Mucosa of descending colon (tissue), 3 donors: ENCODE data around the gene PCNA. TPM values are rescaled to one million over a fixed set of nuclear protein-coding genes. Genes with fewer than 3 reads are reported as not detected.

Experiments
- ATAC-seq: fragments of 200-7000 bp; cut with Tn5 transposase; one replicate; pipeline ENCODE4 v1.9.1; 2020; ENCODE audit warnings: mild to moderate bottlenecking, moderate library complexity
- DNase-seq, 3 donors: peaks; one replicate each; pipeline ENCODE4 v3.0.0-alpha.2; 2020
- H3K36me3 ChIP-seq: fragments of 200-600 bp; one replicate; pipeline ENCODE4 v1.8.0; 2021; ENCODE audit warnings: low read depth, mild to moderate bottlenecking
- H3K4me1 ChIP-seq: fragments of 200-600 bp; one replicate; pipeline ENCODE4 v1.8.0; 2021; ENCODE audit warnings: low read depth, mild to moderate bottlenecking
- H3K4me3 ChIP-seq: fragments of 200-600 bp; one replicate; pipeline ENCODE4 v1.8.0; 2021; ENCODE audit warnings: mild to moderate bottlenecking
- H3K9me3 ChIP-seq: fragments of 200-600 bp; one replicate; pipeline ENCODE4 v1.8.0; 2021; ENCODE audit warnings: mild to moderate bottlenecking
- intact Hi-C, 2 donors: fragments of 100-400 bp; cut with DNase I in 1 of 2; cut with micrococcal nuclease in 1 of 2; formaldehyde crosslinking; loops; one replicate each; pipeline versions ENCODE4 v1.11.0 to v1.11.1; 2022; cut with DNase I, micrococcal nuclease
- total RNA-seq, 3 donors: library from RNA; stranded (reverse); fragmentation: NEBNext Ultra II Directional in 2 of 3; extraction: Animal tissue kit (Norgen Biotek cat#: 25700) in 2 of 3; gene quantifications; one replicate each; pipeline versions ENCODE4 v1.2.1 to v1.2.4, GENCODE V29; 2021 to 2023
- TF ChIP-seq, protein P1 (sequence below): fragments of 200-600 bp; IDR thresholded peaks from one replicate; pipeline ENCODE4 v1.8.0; 2022; ENCODE audit warnings: antibody characterized with exemption, mild to moderate bottlenecking
- donor health status: DM: no; HTN: no; CAD: no; lungs with moderate emphysema.
- donor health status: DM: no; HTN: no; CAD: no.
- donor health status: DM: no; HTN: yes; CAD: no.

PCNA gene
- total RNA-seq, 3 donors from 2014 or later = 43.4 to 91.1 (median 48.7) TPM

DNA sequence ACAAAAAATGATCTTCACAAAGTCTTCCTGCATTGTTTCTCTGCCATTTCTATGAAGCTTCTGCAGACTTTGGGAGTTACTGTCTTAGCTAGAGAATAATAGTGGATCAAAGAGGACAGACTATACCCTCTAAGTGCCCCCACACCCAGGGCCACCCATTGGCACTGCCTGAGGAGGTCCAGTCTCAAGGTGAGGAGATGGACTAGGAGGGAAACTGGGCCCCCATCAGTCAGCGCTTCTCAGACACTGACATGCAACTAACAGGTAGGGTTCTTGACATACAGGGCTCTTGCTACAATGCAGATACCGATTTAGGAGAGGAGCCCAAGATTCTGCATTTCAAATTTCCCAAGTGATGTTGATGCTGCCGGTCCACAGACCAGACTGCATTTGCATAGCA is 24.3 kb downstream of the PCNA start:
- no peak overlapping the region for H3K4me3 ChIP-seq
- peaks cover 4% of the 10 kb centered on the region for H3K4me1 ChIP-seq
- ATAC-seq (no peak), DNase-seq (no peak)
- H3K9me3 ChIP-seq = no peaks in the 10 kb centered on the region
- TF ChIP-seq, protein P1, sequence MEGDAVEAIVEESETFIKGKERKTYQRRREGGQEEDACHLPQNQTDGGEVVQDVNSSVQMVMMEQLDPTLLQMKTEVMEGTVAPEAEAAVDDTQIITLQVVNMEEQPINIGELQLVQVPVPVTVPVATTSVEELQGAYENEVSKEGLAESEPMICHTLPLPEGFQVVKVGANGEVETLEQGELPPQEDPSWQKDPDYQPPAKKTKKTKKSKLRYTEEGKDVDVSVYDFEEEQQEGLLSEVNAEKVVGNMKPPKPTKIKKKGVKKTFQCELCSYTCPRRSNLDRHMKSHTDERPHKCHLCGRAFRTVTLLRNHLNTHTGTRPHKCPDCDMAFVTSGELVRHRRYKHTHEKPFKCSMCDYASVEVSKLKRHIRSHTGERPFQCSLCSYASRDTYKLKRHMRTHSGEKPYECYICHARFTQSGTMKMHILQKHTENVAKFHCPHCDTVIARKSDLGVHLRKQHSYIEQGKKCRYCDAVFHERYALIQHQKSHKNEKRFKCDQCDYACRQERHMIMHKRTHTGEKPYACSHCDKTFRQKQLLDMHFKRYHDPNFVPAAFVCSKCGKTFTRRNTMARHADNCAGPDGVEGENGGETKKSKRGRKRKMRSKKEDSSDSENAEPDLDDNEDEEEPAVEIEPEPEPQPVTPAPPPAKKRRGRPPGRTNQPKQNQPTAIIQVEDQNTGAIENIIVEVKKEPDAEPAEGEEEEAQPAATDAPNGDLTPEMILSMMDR = no peak
- intact Hi-C loops = no loop called here
- no peaks in the 10 kb centered on the region for H3K36me3 ChIP-seq

DNA sequence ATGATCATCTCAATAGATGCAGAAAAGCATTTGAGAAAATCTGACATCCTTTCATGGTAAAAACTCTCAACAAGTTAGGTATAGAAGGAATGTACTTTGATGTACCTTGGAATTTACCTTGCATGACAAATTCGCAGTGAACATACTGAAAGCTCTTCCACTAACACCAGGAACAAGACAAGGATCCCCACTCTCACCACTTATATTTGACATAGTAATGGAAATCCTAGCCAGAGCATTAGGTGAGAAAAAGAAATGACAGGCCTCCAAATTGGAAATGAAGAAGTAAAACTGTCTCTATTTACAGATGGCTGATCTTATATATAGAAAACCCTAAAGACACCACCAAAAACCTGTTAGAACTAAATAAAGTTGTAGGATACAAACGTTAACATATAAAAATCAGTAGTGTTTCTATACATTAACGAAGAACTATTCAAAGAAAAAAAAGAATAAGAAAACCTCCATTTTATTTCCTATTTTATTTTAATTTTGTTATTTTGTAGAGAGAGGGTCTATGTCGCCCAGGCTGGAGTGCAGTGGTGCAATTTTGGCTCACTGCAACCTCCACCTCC is 26.9 kb downstream of the PCNA start:
- intact Hi-C loops = no loop called here
- no peaks in the 10 kb centered on the region for H3K36me3 ChIP-seq
- peaks cover 4% of the 10 kb centered on the region for H3K4me1 ChIP-seq
- TF ChIP-seq, protein P1 = no peak
- no peaks in the 10 kb centered on the region for H3K9me3 ChIP-seq
- H3K4me3 ChIP-seq = no peak overlapping the region
- no peak for DNase-seq
- ATAC-seq = no peak

GRCh38 chr20:5091902-5092301 is 27.9 kb downstream of the PCNA start:
- Histone ChIP-seq H3K36me3 (no peaks in the 10 kb centered on the region), H3K4me1 (peaks cover 4% of the 10 kb centered on the region), H3K9me3 (no peaks in the 10 kb centered on the region), H3K4me3 (no peak overlapping the region)
- TF ChIP-seq, protein P1 = no peak
- ATAC-seq = peak; percentile 58
- intact Hi-C loops = no loop called here
- peak in 1 of 3 donors; percentile 35 for DNase-seq

DNA sequence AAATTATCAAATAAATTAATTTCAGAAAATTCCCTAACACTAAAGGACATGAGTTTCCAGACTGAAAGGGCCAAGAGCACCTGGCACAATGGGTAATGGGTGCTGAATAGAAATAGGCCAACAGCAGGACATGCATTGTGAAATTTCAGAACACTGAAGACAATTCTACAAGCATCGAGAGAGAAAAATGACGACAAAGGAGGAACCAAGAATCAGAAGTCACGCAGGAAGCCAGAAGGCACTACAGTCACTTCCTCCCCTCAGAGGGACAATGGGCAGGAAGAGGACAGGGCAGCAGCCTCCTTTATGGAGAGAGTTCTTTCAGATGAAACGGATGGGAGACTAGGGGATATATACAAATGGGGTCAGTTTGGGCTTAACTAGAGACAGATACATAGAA is 29.6 kb downstream of the PCNA start:
- ATAC-seq (peak; percentile 62), DNase-seq (no peak)
- intact Hi-C loops = no loop called here
- no peaks in the 10 kb centered on the region for H3K9me3 ChIP-seq
- no peak overlapping the region for H3K4me3 ChIP-seq
- peaks cover 4% of the 10 kb centered on the region for H3K4me1 ChIP-seq
- no peaks in the 10 kb centered on the region for H3K36me3 ChIP-seq
- TF ChIP-seq, protein P1 = no peak

GRCh38 chr20:5088688-5089087 is 31.1 kb downstream of the PCNA start:
- DNase-seq = no peak
- no peaks in the 10 kb centered on the region for H3K36me3 ChIP-seq
- no peak overlapping the region for H3K4me3 ChIP-seq
- H3K4me1 ChIP-seq = peaks cover 4% of the 10 kb centered on the region
- intact Hi-C loops = no loop called here
- peak; percentile 74 for ATAC-seq
- no peaks in the 10 kb centered on the region for H3K9me3 ChIP-seq
- TF ChIP-seq, protein P1 = no peak

DNA sequence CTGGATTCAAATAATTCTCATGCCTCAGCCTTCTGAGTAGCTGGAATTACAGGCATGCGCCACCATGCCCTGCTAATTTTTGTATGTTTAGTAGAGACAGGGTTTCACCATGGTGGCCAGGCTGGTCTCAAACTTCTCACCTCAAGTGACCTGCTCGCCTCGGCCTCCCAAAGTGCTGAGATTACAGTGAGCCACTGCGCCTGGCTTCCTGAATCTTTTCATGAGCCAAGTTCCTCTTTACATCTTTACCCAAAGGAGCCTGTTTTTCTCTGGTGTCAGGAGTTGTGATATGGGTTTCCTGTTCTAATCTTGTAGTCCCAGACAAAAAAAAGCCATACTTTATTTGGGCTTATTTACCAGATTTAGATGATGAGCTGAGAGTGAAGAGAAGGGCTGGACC is 34.4 kb downstream of the PCNA start:
- ATAC-seq = no peak
- Histone ChIP-seq H3K4me3 (no peak overlapping the region), H3K36me3 (no peaks in the 10 kb centered on the region), H3K9me3 (no peaks in the 10 kb centered on the region), H3K4me1 (no peaks in the 10 kb centered on the region)
- TF ChIP-seq, protein P1 = no peak
- intact Hi-C loops = no loop called here
- no peak for DNase-seq
